AG08395 (cell line): ENCODE data around the gene CDH23.
A peak's percentile ranks its signal among the peaks of the same experiment; 100 is the strongest.

ENCODE experiments used
- DNase-seq: peaks from one replicate; pipeline ENCODE4 v3.0.0; 2012; ENCODE audit warnings: mixed read lengths, low spot score

The CDH23 gene

DNA sequence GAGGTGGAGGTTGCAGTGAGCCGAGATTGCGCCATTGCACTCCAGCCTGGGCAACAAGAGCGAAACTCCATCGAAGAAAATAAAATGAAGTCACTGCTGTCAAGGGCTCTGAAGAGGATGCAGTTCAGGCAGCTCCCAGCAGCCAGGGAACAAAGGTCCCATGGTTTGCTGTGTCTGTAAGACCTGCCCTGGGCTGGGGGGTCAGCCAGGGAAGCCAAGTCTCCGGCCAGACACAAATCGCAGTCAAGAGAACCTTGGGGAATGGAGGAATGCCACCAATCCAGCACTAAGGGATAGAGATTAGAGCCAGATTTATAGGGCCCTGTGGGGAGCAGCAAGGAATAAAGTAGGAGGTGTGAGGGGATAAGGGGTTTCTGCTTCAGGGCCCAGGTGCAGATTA, 405.5 kb downstream of the CDH23 start:
- no peak for DNase-seq

DNA sequence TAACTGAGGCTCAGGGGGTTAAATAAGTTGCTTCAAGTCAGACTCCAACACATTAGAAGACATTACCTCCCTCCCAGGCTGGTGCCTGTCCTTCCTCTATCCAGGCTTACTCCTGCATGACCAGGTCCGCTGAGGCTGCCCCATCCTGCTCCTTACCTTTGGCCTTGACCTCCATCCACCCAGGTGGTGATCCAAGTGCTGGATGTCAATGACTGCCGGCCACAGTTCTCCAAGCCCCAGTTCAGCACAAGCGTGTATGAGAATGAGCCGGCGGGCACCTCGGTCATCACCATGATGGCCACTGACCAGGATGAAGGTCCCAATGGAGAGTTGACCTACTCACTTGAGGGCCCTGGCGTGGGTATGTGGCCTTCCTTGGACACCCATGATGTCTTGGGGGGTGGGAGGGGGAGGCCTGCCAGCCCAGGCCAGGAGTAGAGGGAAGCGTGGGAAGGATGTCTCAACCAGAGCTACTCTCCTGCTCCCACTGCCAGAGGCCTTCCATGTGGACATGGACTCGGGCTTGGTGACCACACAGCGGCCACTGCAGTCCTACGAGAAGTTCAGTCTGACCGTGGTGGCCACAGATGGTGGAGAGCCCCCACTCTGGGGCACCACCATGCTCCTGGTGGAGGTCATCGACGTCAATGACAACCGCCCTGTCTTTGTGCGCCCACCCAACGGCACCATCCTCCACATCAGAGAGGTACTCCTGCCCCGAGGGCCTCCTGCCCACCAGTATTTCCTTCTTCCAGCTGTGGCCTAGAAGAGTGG, 406.2 kb downstream of the CDH23 start:
- no peak for DNase-seq

DNA sequence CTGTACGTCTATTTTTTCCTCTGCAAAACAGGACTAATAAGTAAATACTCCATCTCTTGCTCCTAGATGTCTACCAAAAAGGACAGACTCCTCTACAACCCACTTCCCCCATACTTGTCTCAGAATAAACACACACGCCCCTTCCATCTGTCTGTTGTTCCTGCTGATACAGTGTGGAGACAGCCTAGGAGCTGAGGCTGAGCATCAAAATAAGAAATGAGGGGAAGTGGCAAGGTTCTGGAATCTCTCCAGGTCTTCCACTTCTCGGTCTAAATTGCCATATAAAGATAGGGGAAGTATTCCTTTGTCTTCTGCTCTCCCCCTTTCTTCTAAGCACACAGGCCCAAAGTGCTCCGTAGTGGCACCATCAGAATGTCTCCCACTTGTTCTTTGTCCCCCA, 407.4 kb downstream of the CDH23 start:
- DNase-seq = no peak

DNA sequence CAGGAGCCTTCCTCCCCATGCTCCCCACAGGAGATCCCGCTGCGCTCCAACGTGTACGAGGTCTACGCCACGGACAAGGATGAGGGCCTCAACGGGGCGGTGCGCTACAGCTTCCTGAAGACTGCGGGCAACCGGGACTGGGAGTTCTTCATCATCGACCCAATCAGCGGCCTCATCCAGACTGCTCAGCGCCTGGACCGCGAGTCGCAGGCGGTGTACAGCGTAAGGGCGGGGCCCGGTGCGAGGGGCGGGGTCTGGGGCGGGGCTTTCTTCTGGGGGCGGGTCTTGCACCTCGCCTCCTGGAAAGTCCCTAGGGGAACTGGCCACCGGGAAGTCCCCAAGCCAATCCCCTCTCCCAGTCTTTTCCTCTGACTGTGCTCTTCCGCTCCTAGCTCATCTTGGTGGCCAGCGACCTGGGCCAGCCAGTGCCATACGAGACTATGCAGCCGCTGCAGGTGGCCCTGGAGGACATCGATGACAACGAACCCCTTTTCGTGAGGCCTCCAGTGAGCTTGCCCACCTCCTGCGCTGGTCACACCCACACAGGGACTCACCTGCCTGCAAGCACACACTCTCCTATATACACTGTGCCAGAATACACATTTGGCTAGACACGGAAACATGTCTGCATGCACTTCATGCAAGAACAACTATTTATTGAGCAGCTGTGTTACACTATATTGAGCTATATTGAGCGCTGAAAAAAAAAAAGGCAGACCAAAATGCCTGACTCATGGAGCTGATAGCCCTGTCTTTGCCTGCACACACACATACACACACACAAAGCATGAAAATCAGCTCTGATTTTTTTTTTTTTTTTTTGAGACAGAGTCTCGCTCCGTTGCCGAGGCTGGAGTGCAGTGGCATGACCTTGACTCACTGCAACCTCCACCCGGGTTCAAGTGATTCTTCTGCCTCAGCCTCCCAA, 409.3 kb downstream of the CDH23 start:
- DNase-seq = no peak

DNA sequence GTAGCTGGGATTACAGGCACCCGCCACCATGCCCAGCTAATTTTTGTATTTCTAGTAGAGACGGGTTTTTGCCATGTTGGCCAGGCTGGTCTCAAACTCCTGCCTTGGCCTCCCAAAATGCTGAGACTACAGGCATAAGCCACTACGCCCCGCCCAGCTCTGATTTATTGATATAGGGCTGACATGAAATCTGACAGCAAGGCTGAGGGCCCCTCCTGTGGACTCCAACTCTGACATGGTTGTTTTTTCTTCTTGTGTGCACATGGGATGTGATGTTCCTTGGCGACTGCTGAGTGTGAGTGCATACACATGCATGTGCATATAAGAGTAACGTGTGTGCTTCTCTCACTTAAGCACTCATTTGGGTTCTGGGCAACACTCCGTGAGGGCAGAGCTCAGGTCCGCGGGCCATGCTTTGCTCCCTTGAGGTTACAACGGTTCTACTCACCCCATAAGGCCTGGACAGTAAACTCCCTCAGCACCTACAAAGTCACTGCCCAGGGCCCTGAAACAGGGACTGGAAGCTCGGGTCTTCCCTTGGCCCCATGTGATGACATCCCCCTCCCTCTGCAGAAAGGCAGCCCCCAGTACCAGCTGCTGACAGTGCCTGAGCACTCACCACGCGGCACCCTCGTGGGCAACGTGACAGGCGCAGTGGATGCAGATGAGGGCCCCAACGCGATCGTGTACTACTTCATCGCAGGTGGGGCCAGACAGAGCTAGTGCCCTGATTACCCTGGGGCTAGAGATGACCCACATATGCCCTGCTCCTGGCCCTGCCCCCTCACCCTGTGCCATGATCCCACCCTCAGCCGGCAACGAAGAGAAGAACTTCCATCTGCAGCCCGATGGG, 410.2 kb downstream of the CDH23 start:
- DNase-seq = no peak

DNA sequence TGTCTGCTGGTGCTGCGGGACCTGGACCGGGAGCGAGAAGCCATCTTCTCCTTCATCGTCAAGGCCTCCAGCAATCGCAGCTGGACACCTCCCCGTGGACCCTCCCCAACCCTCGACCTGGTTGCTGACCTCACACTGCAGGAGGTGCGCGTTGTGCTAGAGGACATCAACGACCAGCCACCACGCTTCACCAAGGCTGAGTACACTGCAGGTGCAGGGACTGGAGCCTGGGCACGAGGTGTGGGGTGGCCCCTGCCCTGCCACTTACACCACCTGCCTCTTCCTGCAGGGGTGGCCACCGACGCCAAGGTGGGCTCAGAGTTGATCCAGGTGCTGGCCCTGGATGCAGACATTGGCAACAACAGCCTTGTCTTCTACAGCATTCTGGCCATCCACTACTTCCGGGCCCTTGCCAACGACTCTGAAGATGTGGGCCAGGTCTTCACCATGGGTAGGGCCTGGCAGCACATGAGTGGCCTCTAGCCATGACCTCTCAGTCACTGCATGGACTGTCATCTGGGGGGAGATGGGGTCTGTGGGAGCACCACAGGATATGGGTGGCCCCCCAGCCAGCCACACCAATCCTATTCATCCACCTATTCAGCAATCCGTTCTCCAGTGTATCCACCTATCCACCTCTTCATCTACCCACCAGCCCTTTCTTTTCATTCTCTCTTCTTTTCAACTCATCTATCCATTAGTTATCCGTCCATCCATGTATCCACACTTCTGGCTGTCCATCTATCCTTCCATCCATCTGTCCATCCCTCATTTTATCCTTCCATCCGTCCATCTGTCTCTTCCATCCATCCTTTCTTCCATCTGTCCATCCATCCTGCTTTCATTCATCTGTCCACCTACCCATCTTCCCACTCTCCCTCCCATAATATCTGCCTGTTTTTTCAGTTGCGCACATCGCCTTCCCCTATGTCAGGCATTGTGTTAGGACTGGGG, 411.1 kb downstream of the CDH23 start:
- no peak for DNase-seq

DNA sequence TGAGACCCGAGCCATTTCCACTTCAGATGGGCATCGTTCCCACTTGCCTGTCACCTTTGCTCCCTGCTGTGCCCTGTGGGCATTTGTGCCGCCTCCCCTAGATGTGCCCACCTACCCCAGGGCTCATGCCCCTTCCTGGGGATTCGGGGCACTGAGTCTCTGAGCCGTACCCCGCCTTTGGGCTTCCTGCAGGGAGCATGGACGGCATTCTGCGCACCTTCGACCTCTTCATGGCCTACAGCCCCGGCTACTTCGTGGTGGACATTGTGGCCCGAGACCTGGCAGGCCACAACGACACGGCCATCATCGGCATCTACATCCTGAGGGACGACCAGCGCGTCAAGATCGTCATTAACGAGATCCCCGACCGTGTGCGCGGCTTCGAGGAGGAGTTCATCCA, 412.9 kb downstream of the CDH23 start:
- DNase-seq = no peak

DNA sequence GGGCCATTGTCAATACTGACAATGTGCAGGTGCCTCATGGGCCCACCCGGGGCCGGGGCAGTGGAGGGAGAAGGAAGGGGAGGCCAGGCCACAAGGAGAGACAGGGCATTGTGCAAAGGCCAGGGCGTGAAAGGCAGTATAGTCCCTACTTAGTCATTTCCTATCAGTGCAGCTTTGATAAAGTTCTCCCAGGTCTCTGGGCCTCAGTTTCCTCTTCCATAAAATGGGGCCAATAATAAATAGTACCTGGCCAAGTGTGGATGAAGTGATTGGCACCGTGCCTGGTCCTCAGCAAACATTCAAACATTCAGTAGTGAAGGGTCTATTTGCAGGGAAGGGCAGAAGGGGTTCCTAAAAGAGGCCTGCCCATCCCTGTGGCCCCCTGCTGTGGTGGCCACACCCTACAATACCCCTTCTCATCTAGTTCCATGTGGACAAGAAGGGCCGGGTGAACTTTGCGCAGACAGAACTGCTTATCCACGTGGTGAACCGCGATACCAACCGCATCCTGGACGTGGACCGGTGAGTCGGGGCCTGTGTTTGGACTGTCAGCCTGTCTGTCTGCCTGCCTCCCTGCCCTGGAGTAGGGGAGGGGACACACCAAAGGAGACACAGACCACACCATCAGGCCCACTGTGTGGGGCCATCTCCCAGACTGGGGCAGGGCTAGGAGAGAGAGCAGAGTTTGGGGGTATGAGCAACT, 413.5 kb downstream of the CDH23 start:
- no peak for DNase-seq

DNA sequence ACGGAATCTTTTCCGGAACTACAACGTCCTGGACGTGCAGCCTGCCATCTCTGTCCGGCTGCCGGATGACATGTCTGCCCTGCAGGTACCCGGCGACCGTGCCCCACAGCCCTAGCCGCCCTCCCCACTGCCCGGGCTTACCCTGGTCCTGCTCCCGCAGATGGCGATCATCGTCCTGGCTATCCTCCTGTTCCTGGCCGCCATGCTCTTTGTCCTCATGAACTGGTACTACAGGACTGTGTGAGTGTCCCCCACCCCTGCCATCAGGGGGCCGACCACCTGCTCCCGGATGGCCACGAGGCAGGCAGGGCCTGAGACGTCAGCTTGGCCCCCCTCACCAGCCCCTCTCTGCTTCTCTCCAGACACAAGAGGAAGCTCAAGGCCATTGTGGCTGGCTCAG, 414.6 kb downstream of the CDH23 start:
- DNase-seq = no peak

DNA sequence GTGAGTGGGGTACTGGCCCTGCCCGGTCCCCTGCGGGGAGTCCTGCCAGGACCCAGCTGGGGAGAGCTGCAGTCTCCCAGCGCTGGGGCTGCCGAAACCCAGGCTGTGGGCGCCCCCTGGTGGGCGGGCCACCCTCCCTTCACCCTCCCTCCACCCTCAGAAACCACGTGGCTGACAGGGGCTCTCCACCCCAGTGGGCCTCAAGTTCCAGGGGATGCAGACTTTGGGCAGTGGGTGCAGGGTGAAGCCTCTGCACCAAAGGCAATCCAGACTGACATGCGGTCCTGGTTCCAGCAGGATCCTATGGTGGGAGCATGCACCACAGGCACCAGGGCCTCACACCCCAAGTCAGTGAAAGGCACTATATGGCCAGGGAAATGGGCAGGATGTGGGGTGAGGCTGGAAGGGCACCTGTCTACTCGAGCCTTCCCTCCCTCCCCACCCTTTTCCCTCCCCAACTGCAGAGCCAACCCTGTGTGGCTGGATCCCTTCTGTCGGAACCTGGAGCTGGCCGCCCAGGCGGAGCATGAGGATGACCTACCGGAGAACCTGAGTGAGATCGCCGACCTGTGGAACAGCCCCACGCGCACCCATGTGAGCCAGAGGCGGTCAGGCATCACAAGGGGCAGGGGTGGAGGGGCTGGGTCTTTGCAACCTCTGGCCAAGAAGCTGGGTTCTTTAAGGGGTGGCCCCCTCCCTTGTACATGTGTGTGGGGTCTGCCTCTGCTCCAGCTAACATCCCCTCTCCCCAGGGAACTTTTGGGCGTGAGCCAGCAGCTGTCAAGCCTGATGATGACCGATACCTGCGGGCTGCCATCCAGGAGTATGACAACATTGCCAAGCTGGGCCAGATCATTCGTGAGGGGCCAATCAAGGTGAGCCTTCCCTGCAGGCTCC, 415.5 kb downstream of the CDH23 start:
- DNase-seq = peak; percentile 83

DNA sequence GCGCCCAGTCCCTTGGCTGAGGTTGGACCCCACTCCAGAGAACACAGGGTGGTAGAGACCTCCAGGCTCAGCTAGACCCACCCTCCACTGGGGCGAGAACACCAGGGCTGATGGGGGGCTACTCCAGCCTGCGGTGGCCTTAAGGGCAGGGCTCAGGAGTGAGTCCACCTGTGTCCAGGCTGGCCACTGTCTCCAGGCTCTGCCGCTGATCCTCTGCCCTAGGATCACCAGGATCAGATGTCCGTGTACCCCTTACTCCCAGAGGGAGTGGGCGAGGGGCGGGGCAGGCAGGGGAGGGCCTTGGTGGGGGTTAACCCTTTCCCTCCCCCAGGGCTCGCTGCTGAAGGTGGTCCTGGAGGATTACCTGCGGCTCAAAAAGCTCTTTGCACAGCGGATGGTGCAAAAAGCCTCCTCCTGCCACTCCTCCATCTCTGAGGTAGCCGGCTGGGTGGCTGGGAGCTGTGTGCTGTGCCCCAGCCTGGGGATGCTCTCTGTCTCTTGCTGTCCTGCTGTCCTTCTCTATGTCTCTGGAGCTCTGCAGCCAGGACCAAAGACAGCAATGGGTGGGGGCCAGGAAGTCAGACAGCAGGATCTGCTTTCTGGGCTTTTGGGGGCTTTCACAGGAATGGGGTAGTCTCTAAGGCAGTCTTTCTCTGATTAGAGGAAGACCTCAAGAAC, 416.3 kb downstream of the CDH23 start:
- DNase-seq = no peak

DNA sequence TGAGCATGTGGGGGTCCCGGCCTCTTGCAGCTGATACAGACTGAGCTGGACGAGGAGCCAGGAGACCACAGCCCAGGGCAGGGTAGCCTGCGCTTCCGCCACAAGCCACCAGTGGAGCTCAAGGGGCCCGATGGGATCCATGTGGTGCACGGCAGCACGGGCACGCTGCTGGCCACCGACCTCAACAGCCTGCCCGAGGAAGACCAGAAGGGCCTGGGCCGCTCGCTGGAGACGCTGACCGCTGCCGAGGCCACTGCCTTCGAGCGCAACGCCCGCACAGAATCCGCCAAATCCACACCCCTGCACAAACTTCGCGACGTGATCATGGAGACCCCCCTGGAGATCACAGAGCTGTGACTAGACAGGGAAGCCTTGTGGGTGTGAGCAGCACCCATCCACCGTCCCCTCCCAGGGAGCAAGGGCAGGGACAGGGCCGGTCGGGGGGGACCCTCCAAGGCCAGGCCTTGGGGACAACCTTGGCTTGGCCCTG, 418.2 kb downstream of the CDH23 start:
- no peak for DNase-seq

DNA sequence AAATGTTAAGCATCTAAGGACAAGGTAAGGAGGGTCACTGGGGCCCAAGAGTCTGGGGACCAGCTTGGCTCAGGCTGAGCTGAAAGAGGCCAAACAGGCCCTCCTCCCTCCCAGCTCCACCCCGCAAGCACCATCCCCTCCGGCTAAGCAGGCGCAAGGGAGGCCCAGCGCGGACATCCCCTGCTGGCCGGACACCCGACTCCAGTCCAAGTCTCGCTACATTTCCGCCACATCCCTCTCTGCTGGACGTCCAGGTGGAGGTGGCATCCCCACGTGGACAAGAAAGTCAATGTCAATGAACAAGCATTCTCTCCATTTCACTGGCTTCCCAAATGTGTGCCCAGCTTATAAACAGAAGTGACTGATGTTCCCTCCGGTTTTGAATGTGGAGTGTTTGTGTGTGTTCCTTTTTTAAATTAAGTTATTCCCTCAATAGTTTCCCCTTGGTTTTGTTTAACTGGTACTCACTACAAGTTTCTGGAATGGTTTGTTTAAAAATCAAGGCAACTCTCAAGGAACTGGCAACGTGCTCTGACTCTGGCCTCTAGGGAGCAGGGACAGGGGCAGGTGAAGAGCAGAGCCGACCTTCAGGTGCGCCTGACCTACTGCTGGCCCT, 418.9 kb downstream of the CDH23 start:
- no peak for DNase-seq

DNA sequence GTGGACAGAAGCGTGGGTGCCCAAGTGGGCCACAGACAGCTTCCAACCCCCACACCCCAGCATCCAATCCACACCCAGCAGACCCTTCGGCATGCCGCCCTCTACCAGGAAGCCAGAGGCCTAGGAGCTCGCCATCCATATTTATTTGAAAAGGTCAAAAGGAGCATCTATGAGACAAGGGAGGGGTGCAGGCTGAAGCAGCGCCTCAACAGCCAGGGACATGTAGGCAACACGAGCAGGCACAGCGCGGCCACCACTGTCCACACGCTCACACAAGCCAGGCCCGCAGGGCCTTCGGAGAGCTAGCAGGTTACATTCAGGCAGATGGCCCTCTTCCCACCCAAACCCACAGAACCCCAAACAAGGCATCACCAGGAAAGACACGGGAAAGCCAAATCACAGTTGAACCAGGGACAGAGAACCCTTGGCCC, 419.7 kb downstream of the CDH23 start:
- no peak for DNase-seq

DNA sequence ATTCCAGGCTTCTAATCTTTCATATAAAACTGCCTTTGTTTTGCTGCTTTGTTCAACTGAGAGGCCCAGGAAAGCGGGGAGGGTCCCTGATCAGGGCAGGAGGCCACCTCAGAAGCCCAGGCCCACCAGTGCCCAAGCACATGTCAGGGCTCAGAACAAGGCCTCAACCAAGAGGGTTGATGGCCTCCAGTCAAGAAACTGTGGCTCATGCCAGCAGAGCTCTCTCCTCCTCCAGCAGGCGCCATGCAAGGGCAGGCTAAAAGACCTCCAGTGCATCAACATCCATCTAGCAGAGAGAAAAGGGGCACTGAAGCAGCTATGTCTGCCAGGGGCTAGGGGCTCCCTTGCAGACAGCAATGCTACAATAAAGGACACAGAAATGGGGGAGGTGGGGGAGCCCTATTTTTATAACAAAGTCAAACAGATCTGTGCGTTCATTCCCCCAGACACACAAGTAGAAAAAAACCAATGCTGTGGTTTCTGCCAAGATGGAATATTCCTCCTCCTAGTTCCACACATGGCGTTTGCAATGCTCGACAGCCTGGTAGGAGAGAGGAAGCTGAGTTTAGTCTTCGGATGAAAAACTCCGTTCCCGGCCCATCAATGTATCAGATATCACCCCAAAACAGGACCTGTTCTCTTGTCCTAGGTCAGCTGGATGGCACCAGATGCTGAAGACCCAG, 420.4 kb downstream of the CDH23 start:
- no peak for DNase-seq

DNA sequence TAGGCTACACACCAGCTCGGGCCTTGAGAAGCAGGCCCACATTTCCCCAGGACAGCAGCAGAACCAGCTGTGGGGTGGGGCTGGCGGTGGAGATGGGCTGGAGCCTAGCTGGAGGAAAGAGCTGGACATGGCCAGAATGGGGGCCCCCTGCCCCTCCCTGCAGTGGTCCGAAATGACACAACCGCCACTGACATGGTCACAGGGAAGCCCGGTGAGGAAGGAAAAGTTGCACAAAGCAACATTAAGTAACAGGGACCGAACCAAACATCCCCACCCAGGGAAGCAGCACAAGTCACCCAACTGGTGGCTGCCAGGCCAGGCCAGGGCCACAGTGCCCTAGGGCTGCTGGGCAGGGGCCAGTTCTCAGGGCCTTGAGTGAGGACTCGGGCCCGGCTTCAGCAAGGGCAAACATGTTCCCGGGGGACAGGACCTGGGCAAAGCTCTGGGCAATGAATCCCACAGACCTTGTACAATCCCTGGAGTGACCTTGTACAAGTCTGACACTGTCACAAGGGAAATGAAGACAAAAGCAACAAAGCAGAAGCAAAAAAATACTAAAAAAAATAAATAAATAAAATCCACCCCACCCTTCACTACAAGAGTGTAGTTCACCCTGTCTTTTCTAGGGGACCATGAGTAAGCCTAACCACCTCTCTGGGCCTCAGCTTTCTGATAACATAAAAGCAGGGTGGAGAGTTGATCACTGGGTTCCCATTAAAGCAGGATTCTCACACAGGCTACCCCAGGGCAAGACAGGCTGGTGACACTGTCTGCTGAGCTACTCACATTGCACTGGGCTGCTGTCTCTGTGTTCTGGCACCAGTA, 421.3 kb downstream of the CDH23 start:
- DNase-seq = no peak
